ENCODE results near the gene ELAVL1. TPM values are rescaled to one million over a fixed set of nuclear protein-coding genes. Genes with fewer than 3 reads are reported as not detected.
"Not testable (repeated sequence)": the region's sequence is repeated elsewhere in the genome, so short reads cannot be mapped to it uniquely, and the experiment has no call there.

Gene ELAVL1
- total RNA-seq, 1 experiment from 2014 or later = 58.1 TPM

- H3K4me3 Mint-ChIP-seq (ENCODE audit: unreplicated experiment) = no peak overlapping the region
- no peaks in the 10 kb centered on the region for H3K36me3 Mint-ChIP-seq (ENCODE audit: insufficient read depth, unreplicated experiment)
- intact Hi-C loops (cut with micrococcal nuclease) = no loop called here
- POLR2A ChIA-PET = interaction anchor here (0.6 kb wide), 1 partner anchor 58 kb away, joined by 5 read pairs; no protein-coding TSS in a partner anchor
- CTCF ChIA-PET = no interaction called here
- H3K27ac Mint-ChIP-seq (ENCODE audit: low read depth, unreplicated experiment) = no peak overlapping the region
- H3K27me3 Mint-ChIP-seq (ENCODE audit: insufficient read depth, unreplicated experiment) = peaks cover 20% of the 10 kb centered on the region
- no peak for DNase-seq (ENCODE audit: unreplicated experiment)
- no peak for TF ChIP-seq CTCF (IDR thresholded peaks at IDR 0.05; ENCODE audit: unreplicated experiment)
- no peaks in the 10 kb centered on the region for H3K4me1 Mint-ChIP-seq (ENCODE audit: insufficient read depth, unreplicated experiment)
- no TSS peak for BruUV-seq (replicated peaks)
- no peaks in the 10 kb centered on the region for H3K9me3 Mint-ChIP-seq (ENCODE audit: unreplicated experiment)
Observed at GRCh38 chr19:8036434-8037099, 31.1 kb upstream of the ELAVL1 start.

- H3K4me1 Mint-ChIP-seq (ENCODE audit: insufficient read depth, unreplicated experiment) = no peaks in the 10 kb centered on the region
- TF ChIP-seq CTCF (IDR thresholded peaks at IDR 0.05; ENCODE audit: unreplicated experiment) = no peak
- ChIA-PET CTCF (no interaction called here), POLR2A (no interaction called here)
- H3K36me3 Mint-ChIP-seq (ENCODE audit: insufficient read depth, unreplicated experiment) = no peaks in the 10 kb centered on the region
- no peaks in the 10 kb centered on the region for H3K9me3 Mint-ChIP-seq (ENCODE audit: unreplicated experiment)
- intact Hi-C loops (cut with micrococcal nuclease) = no loop called here
- peaks cover 20% of the 10 kb centered on the region for H3K27me3 Mint-ChIP-seq (ENCODE audit: insufficient read depth, unreplicated experiment)
- H3K27ac Mint-ChIP-seq (ENCODE audit: low read depth, unreplicated experiment) = no peak overlapping the region
- no TSS peak for BruUV-seq (replicated peaks)
- H3K4me3 Mint-ChIP-seq (ENCODE audit: unreplicated experiment) = no peak overlapping the region
- DNase-seq (ENCODE audit: unreplicated experiment) = no peak
Observed at GRCh38 chr19:8034178-8034525, 28.7 kb upstream of the ELAVL1 start.

- BruUV-seq (replicated peaks); H3K9me3 Mint-ChIP-seq (ENCODE audit: unreplicated experiment); H3K4me3 Mint-ChIP-seq (ENCODE audit: unreplicated experiment); CTCF ChIA-PET; intact Hi-C loops (cut with micrococcal nuclease); DNase-seq (ENCODE audit: unreplicated experiment); H3K27ac Mint-ChIP-seq (ENCODE audit: low read depth, unreplicated experiment); H3K4me1 Mint-ChIP-seq (ENCODE audit: insufficient read depth, unreplicated experiment); H3K36me3 Mint-ChIP-seq (ENCODE audit: insufficient read depth, unreplicated experiment): not testable (repeated sequence)
- POLR2A ChIA-PET = interaction anchor here (0.7 to 1.4 kb wide), 2 partner anchors 11 to 227 kb away, joined by 3 to 4 read pairs; no protein-coding TSS in a partner anchor
- H3K27me3 Mint-ChIP-seq (ENCODE audit: insufficient read depth, unreplicated experiment) = peaks cover 20% of the 10 kb centered on the region
Observed at GRCh38 chr19:8033287-8034177, 28.1 kb upstream of the ELAVL1 start.

- Mint-ChIP-seq H3K4me3 (ENCODE audit: unreplicated experiment) (no peak overlapping the region), H3K27me3 (ENCODE audit: insufficient read depth, unreplicated experiment) (peaks cover 1% of the 10 kb centered on the region), H3K27ac (ENCODE audit: low read depth, unreplicated experiment) (no peak overlapping the region), H3K4me1 (ENCODE audit: insufficient read depth, unreplicated experiment) (no peaks in the 10 kb centered on the region), H3K36me3 (ENCODE audit: insufficient read depth, unreplicated experiment) (no peaks in the 10 kb centered on the region), H3K9me3 (ENCODE audit: unreplicated experiment) (no peaks in the 10 kb centered on the region)
- POLR2A ChIA-PET = no interaction called here
- no TSS peak for BruUV-seq (replicated peaks)
- DNase-seq (ENCODE audit: unreplicated experiment) = no peak
- CTCF ChIA-PET = interaction anchor here (0.6 kb wide), 1 partner anchor 406 kb away, joined by 3 read pairs; no protein-coding TSS in a partner anchor
- TF ChIP-seq CTCF (IDR thresholded peaks at IDR 0.05; ENCODE audit: unreplicated experiment) = no peak
- intact Hi-C loops (cut with micrococcal nuclease) = no loop called here
Observed at GRCh38 chr19:8030960-8031359, 25.5 kb upstream of the ELAVL1 start.

All from MCF 10A (cell line).